ENCODE data around the gene TLL2. TPM values are rescaled to one million over a fixed set of nuclear protein-coding genes. Genes with fewer than 3 reads are reported as not detected.

Gene TLL2
- total RNA-seq, 1 donor from 2014 or later, result 0.25 TPM

GRCh38 chr10:96516337-96516736 is 2.6 kb upstream of the TLL2 start:
- Histone ChIP-seq H3K4me1 (peaks cover 25% of the 10 kb centered on the region), H3K27me3 (no peaks in the 10 kb centered on the region), H3K27ac (no peak overlapping the region), H3K4me3 (no peak overlapping the region), H3K36me3 (peaks cover 0 to 8% of the 10 kb centered on the region in 2 donors), H3K9me3 (no peaks in the 10 kb centered on the region)
- DNase-seq (ENCODE audit: extremely low spot score in 2 of 2), result no peak
- TF ChIP-seq POLR2A (IDR thresholded peaks at IDR 0.05) (no peak), POLR2AphosphoS5 (IDR thresholded peaks at IDR 0.05; ENCODE audit: insufficient read depth in 1 of 2, low read depth in 1 of 2) (no peak), CTCF (IDR thresholded peaks at IDR 0.05) (no peak)
- intact Hi-C loops (cut with DNase I), result no loop called here

GRCh38 chr10:96513305-96513697 is 425 bp downstream of the TLL2 start:
- intact Hi-C loops (cut with DNase I), result no loop called here
- TF ChIP-seq POLR2AphosphoS5 (IDR thresholded peaks at IDR 0.05; ENCODE audit: insufficient read depth in 1 of 2, low read depth in 1 of 2) (no peak), POLR2A (IDR thresholded peaks at IDR 0.05) (no peak), CTCF (IDR thresholded peaks at IDR 0.05) (no peak)
- Histone ChIP-seq H3K4me1 (peaks cover 25% of the 10 kb centered on the region), H3K9me3 (no peaks in the 10 kb centered on the region), H3K4me3 (peak overlapping the region; percentile 46 to 47), H3K27me3 (no peaks in the 10 kb centered on the region), H3K36me3 (no peaks in the 10 kb centered on the region), H3K27ac (no peak overlapping the region)
- DNase-seq (ENCODE audit: extremely low spot score in 2 of 2), result no peak

- intact Hi-C loops (cut with DNase I), result no loop called here
- TF ChIP-seq POLR2AphosphoS5 (IDR thresholded peaks at IDR 0.05; ENCODE audit: insufficient read depth in 1 of 2, low read depth in 1 of 2) (no peak), CTCF (IDR thresholded peaks at IDR 0.05) (no peak), POLR2A (IDR thresholded peaks at IDR 0.05) (no peak)
- peaks cover 25% of the 10 kb centered on the region for H3K4me1 ChIP-seq
- no peaks in the 10 kb centered on the region for H3K9me3 ChIP-seq
- no peaks in the 10 kb centered on the region for H3K27me3 ChIP-seq
- H3K27ac ChIP-seq, result no peak overlapping the region
- no peak for DNase-seq (ENCODE audit: extremely low spot score in 2 of 2)
- peak overlapping the region; percentile 46 to 47 for H3K4me3 ChIP-seq
- H3K36me3 ChIP-seq, result no peaks in the 10 kb centered on the region
Observed at GRCh38 chr10:96512524-96513304, 1.0 kb downstream of the TLL2 start.

- Histone ChIP-seq H3K36me3 (no peaks in the 10 kb centered on the region), H3K9me3 (no peaks in the 10 kb centered on the region), H3K27ac (no peak overlapping the region), H3K4me1 (peaks cover 25% of the 10 kb centered on the region), H3K4me3 (no peak overlapping the region), H3K27me3 (no peaks in the 10 kb centered on the region)
- TF ChIP-seq CTCF (IDR thresholded peaks at IDR 0.05) (no peak), POLR2A (IDR thresholded peaks at IDR 0.05) (no peak), POLR2AphosphoS5 (IDR thresholded peaks at IDR 0.05; ENCODE audit: insufficient read depth in 1 of 2, low read depth in 1 of 2) (no peak)
- intact Hi-C loops (cut with DNase I), result no loop called here
- DNase-seq (ENCODE audit: extremely low spot score in 2 of 2), result no peak
Observed at GRCh38 chr10:96511044-96511945, 2.4 kb downstream of the TLL2 start.
